GM23248 (cell line): ENCODE results near the gene SAMMSON.

Source experiments
- EZH2 ChIP-seq: fragments of 200-600 bp; sonication (generic); IDR thresholded peaks from 2 replicates; pipeline ENCODE4 v1.6.1; 2018; ENCODE audit warnings: antibody characterized with exemption, mild to moderate bottlenecking; ENCODE audit not compliant: insufficient read depth, poor library complexity, severe bottlenecking
- EZH2phosphoT487 ChIP-seq: fragments of 200-600 bp; sonication (generic); IDR thresholded peaks from 2 replicates; pipeline ENCODE4 v1.6.1; 2018; ENCODE audit warnings: antibody characterized with exemption, moderate library complexity, mild to moderate bottlenecking, low read depth; ENCODE audit not compliant: insufficient read depth

- TF ChIP-seq EZH2 (no peak), EZH2phosphoT487 (no peak)
Measured at GRCh38 chr3:70064194-70064779, 64.8 kb downstream of the SAMMSON start.
